ENCODE measurements around the gene GRM2.

GRM2 gene

DNA sequence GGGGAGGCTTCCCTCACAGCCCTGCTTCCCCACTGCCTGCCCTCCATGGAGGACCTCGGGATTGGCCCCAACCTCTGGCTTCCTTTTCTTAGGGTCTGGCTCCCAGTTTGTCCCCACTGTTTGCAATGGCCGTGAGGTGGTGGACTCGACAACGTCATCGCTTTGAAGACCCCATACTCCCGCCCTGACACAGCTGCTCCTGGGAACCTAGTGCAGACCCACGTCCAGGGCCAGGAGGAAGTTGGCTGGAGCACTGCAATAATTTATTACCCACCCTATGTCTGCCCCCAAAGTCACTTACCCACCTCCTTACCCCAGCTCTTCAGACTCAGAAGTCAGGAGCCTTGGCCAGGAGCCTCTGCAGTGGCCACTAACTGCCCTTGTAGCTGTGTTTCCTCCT is 11.1 kb downstream of the GRM2 start:
- Histone ChIP-seq H3K27me3 (ENCODE audit: control insufficient read depth in 1 of 2, insufficient read depth in 2 of 2, low read length in 2 of 2) (peaks cover 3 to 6% of the 10 kb centered on the region in 2 donors), H3K27ac (ENCODE audit: low read depth, low read length) (no peak overlapping the region)

GRCh38 chr3:51718547-51719409 is 11.9 kb downstream of the GRM2 start:
- Histone ChIP-seq H3K4me1 (ENCODE audit: insufficient read depth, low read length) (no peaks in the 10 kb centered on the region), H3K4me3 (ENCODE audit: low read depth in 1 of 2, low read length in 2 of 2) (no peak overlapping the region), H3K36me3 (ENCODE audit: insufficient read depth, low read length) (no peaks in the 10 kb centered on the region), H3K9ac (ENCODE audit: low read length) (no peak overlapping the region), H3K9me3 (ENCODE audit: low read length) (no peaks in the 10 kb centered on the region), H3K27ac (ENCODE audit: low read depth, low read length) (no peak overlapping the region), H3K27me3 (ENCODE audit: control insufficient read depth in 1 of 2, insufficient read depth in 2 of 2, low read length in 2 of 2) (peaks cover 3 to 6% of the 10 kb centered on the region in 2 donors)

More for the DNA sequence above, 11.1 kb downstream of the GRM2 start:
- Histone ChIP-seq H3K9me3 (ENCODE audit: low read length) (no peaks in the 10 kb centered on the region), H3K36me3 (ENCODE audit: insufficient read depth, low read length) (no peaks in the 10 kb centered on the region), H3K4me3 (ENCODE audit: low read depth in 1 of 2, low read length in 2 of 2) (no peak overlapping the region), H3K9ac (ENCODE audit: low read length) (no peak overlapping the region), H3K4me1 (ENCODE audit: insufficient read depth, low read length) (no peaks in the 10 kb centered on the region)

DNA sequence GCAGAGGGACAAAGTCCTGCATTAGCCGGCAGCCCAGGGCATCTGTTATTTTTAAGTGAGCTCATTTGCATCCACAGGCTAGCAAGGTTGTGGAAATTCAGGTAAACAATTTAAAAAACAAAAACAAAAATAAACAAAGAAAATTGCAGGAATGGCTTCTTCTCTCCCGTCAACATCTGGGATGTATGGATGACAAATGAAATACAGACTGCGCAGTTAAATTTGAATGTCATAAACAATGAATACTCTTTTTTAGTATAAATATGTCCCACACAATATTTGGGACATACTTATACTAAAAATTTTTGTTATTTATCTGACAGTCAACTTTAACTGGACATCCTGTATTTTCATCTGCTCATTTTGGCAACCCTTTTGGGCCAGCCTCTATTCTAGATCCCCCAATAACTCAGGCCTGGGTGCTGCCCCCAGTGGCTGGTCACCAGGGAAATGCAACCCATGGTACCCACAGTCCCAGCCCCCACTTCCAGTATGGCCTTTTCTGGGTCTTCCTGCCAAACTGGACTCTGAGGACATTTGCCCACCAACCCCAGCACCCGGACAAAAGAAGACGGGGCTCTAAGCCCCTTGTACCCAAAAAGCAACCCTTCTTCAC is 12.7 kb downstream of the GRM2 start:
- H3K9ac ChIP-seq (ENCODE audit: low read length): no peak overlapping the region
- no peak overlapping the region for H3K4me3 ChIP-seq (ENCODE audit: low read depth in 1 of 2, low read length in 2 of 2)
- no peaks in the 10 kb centered on the region for H3K9me3 ChIP-seq (ENCODE audit: low read length)
- H3K27ac ChIP-seq (ENCODE audit: low read depth, low read length): no peak overlapping the region
- peaks cover 3 to 6% of the 10 kb centered on the region in 2 donors for H3K27me3 ChIP-seq (ENCODE audit: control insufficient read depth in 1 of 2, insufficient read depth in 2 of 2, low read length in 2 of 2)
- H3K36me3 ChIP-seq (ENCODE audit: insufficient read depth, low read length): no peaks in the 10 kb centered on the region
- no peaks in the 10 kb centered on the region for H3K4me1 ChIP-seq (ENCODE audit: insufficient read depth, low read length)

- H3K4me3 ChIP-seq (ENCODE audit: low read depth in 1 of 2, low read length in 2 of 2): no peak overlapping the region
- H3K9me3 ChIP-seq (ENCODE audit: low read length): no peaks in the 10 kb centered on the region
- H3K4me1 ChIP-seq (ENCODE audit: insufficient read depth, low read length): no peaks in the 10 kb centered on the region
- no peak overlapping the region for H3K27ac ChIP-seq (ENCODE audit: low read depth, low read length)
- H3K36me3 ChIP-seq (ENCODE audit: insufficient read depth, low read length): no peaks in the 10 kb centered on the region
- peaks cover 3 to 6% of the 10 kb centered on the region in 2 donors for H3K27me3 ChIP-seq (ENCODE audit: control insufficient read depth in 1 of 2, insufficient read depth in 2 of 2, low read length in 2 of 2)
- H3K9ac ChIP-seq (ENCODE audit: low read length): no peak overlapping the region
Observed at GRCh38 chr3:51720292-51721061, 13.6 kb downstream of the GRM2 start.

DNA sequence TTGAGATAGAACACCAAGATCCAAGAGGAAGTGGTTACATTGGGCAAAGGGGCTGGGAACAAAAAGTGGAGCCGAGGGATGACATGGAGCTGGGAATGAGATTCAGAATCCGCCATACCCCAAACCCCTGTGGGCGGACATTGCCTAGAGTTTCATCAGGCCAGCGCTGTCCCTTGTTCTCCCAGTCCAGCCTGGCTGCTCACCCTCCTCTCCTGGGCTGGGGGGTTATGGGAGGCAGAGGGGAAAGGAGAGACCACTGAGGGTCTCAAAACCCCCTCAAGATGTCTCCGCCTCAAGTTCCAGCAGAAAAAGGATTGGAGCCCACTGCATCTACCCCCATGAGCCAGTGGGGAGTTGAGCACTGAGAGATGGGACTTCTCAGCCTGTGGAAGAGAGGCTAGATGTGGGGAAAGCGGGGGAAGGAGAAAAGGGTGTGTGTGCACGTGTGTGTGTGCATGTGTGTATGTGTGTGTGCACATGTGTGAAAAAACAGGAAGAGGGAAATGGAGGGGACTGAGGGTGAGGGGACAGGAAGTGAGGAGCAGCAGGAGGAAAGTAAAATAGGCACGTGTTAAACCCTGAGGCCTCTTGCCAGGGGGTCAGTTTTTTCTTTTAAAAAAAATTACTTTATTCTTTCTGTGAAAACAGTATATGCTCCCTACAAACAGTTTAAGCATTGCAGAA is 14.3 kb downstream of the GRM2 start:
- Histone ChIP-seq H3K4me1 (ENCODE audit: insufficient read depth, low read length) (no peaks in the 10 kb centered on the region), H3K9me3 (ENCODE audit: low read length) (no peaks in the 10 kb centered on the region), H3K27ac (ENCODE audit: low read depth, low read length) (no peak overlapping the region), H3K27me3 (ENCODE audit: control insufficient read depth in 1 of 2, insufficient read depth in 2 of 2, low read length in 2 of 2) (peaks cover 3 to 6% of the 10 kb centered on the region in 2 donors), H3K4me3 (ENCODE audit: low read depth in 1 of 2, low read length in 2 of 2) (no peak overlapping the region), H3K9ac (ENCODE audit: low read length) (no peak overlapping the region), H3K36me3 (ENCODE audit: insufficient read depth, low read length) (no peaks in the 10 kb centered on the region)

DNA sequence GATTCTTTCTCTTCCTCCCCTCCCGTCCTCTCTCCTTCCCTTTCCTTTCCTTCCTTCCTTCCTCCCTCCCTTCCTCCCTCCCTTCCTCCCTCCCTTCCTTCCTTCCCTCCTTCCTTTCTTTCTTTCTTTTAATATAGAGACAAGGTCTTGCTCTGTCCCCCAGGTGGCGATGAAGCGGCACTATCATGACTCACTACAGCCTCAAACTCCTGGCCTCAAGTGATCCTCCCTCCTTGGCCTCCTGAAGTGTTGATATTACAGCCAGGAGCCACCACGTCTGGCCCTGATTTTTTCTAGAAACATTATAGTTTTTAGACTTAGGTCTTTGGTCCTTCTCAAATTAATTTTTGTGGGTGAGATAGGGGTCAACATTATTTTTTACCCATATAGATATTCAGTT is 15.5 kb downstream of the GRM2 start:
- peaks cover under 1 to 6% of the 10 kb centered on the region in 2 donors for H3K27me3 ChIP-seq (ENCODE audit: control insufficient read depth in 1 of 2, insufficient read depth in 2 of 2, low read length in 2 of 2)
- H3K36me3 ChIP-seq (ENCODE audit: insufficient read depth, low read length): no peaks in the 10 kb centered on the region
- H3K4me3 ChIP-seq (ENCODE audit: low read depth in 1 of 2, low read length in 2 of 2): no peak overlapping the region
- no peaks in the 10 kb centered on the region for H3K4me1 ChIP-seq (ENCODE audit: insufficient read depth, low read length)
- H3K9me3 ChIP-seq (ENCODE audit: low read length): no peaks in the 10 kb centered on the region
- H3K27ac ChIP-seq (ENCODE audit: low read depth, low read length): no peak overlapping the region
- no peak overlapping the region for H3K9ac ChIP-seq (ENCODE audit: low read length)

DNA sequence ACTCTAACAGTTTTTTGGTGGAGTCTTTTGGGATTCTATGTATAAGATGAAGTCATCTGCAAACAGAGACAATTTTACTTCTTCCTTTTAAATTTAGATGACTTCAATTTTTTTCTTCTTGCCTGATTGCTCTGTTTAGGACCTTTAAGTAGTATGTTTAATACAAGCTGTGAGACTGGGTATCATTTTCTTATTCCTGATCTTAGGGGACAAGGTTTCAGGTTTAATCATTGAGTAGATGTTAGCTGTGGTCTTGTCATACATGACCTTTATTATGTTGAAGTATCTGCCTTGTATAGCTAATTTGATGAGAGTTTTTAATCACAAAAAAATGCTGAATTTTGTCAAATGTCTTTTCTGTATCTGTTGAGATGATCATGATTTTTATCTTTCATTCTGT is 20.6 kb downstream of the GRM2 start:
- no peaks in the 10 kb centered on the region for H3K36me3 ChIP-seq (ENCODE audit: insufficient read depth, low read length)
- no peak overlapping the region for H3K27ac ChIP-seq (ENCODE audit: low read depth, low read length)
- no peak overlapping the region for H3K9ac ChIP-seq (ENCODE audit: low read length)
- no peaks in the 10 kb centered on the region for H3K4me1 ChIP-seq (ENCODE audit: insufficient read depth, low read length)
- H3K27me3 ChIP-seq (ENCODE audit: control insufficient read depth in 1 of 2, insufficient read depth in 2 of 2, low read length in 2 of 2): no peaks in the 10 kb centered on the region
- H3K4me3 ChIP-seq (ENCODE audit: low read depth in 1 of 2, low read length in 2 of 2): no peak overlapping the region
- H3K9me3 ChIP-seq (ENCODE audit: low read length): no peaks in the 10 kb centered on the region

GRCh38 chr3:51729042-51729633 is 22.3 kb downstream of the GRM2 start:
- H3K27ac ChIP-seq (ENCODE audit: low read depth, low read length): no peak overlapping the region

DNA sequence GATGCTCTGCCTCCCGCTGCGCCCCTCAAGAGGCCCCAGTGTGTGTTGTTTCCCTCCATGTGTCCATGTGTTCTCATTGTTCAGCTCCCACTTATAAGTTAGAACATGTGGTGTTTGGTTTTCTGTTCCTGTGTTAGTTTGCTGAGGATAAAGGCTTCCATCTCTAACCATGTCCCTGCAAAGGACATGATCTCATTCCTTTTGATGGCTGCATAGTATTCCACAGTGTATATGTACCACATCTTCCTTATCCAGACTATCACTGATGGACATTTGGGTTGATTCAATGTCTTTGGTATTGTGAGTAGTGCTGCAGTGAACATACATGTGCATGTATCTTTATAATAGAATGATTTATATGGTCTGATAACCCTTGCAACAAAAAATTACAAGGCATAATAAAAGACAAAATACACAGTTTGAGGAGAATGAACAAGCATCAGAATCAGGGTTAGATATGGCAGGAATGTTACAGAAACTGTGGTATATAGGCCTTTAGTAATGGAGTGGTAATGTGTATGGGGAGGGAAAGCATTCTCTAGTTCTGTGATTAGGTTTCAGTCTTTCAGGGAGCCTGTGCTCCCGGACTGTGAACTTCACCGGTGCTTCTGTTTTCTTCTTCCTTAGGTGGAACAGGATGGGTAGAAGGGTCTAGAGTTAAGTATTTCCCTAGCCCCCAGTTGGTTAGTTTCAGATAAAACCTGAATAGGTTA is 27.1 kb downstream of the GRM2 start:
- Histone ChIP-seq H3K27ac (ENCODE audit: low read depth, low read length) (no peak overlapping the region), H3K4me3 (ENCODE audit: low read depth in 1 of 2, low read length in 2 of 2) (no peak overlapping the region), H3K36me3 (ENCODE audit: insufficient read depth, low read length) (no peaks in the 10 kb centered on the region), H3K4me1 (ENCODE audit: insufficient read depth, low read length) (no peaks in the 10 kb centered on the region), H3K27me3 (ENCODE audit: control insufficient read depth in 1 of 2, insufficient read depth in 2 of 2, low read length in 2 of 2) (no peaks in the 10 kb centered on the region), H3K9me3 (ENCODE audit: low read length) (no peaks in the 10 kb centered on the region), H3K9ac (ENCODE audit: low read length) (no peak overlapping the region)

More at GRCh38 chr3:51729042-51729633, 22.3 kb downstream of the GRM2 start:
- Histone ChIP-seq H3K4me1 (ENCODE audit: insufficient read depth, low read length) (no peaks in the 10 kb centered on the region), H3K27me3 (ENCODE audit: control insufficient read depth in 1 of 2, insufficient read depth in 2 of 2, low read length in 2 of 2) (no peaks in the 10 kb centered on the region), H3K9me3 (ENCODE audit: low read length) (no peaks in the 10 kb centered on the region), H3K36me3 (ENCODE audit: insufficient read depth, low read length) (no peaks in the 10 kb centered on the region), H3K4me3 (ENCODE audit: low read depth in 1 of 2, low read length in 2 of 2) (no peak overlapping the region), H3K9ac (ENCODE audit: low read length) (no peak overlapping the region)

GRCh38 chr3:51734572-51734907 is 27.7 kb downstream of the GRM2 start:
- Histone ChIP-seq H3K36me3 (ENCODE audit: insufficient read depth, low read length) (no peaks in the 10 kb centered on the region), H3K9ac (ENCODE audit: low read length) (no peak overlapping the region), H3K4me3 (ENCODE audit: low read depth in 1 of 2, low read length in 2 of 2) (no peak overlapping the region), H3K27me3 (ENCODE audit: control insufficient read depth in 1 of 2, insufficient read depth in 2 of 2, low read length in 2 of 2) (no peaks in the 10 kb centered on the region), H3K9me3 (ENCODE audit: low read length) (no peaks in the 10 kb centered on the region), H3K4me1 (ENCODE audit: insufficient read depth, low read length) (no peaks in the 10 kb centered on the region), H3K27ac (ENCODE audit: low read depth, low read length) (no peak overlapping the region)

All from muscle layer of colon (tissue), 2 donors.